ENCODE results near the gene NT5E.
"Not testable (repeated sequence)": the region's sequence is repeated elsewhere in the genome, so short reads cannot be mapped to it uniquely, and the experiment has no call there.

The NT5E gene

GRCh38 chr6:85494547-85495536 is 45.0 kb downstream of the NT5E start:
- no peak for DNase-seq

GRCh38 chr6:85496009-85496579 is 46.2 kb downstream of the NT5E start:
- DNase-seq, result no peak

- DNase-seq, result no peak
Observed at GRCh38 chr6:85496856-85497255, 47.0 kb downstream of the NT5E start.

- peak in 2 of 6 experiments; percentile 0 to 7 for DNase-seq
Observed at GRCh38 chr6:85498596-85499258, 48.8 kb downstream of the NT5E start.

GRCh38 chr6:85506441-85507093 is 56.7 kb downstream of the NT5E start:
- no peak for DNase-seq

- DNase-seq, result no peak
Observed at GRCh38 chr6:85516168-85516567, 66.3 kb downstream of the NT5E start.

- not testable (repeated sequence) for DNase-seq
Observed at GRCh38 chr6:85524281-85524680, 74.4 kb downstream of the NT5E start.

GRCh38 chr6:85537055-85537494 is 87.2 kb downstream of the NT5E start:
- DNase-seq, result peak in 1 of 6 experiments; percentile 19

GRCh38 chr6:85544776-85545175 is 94.9 kb downstream of the NT5E start:
- DNase-seq, result no peak
